Esophagus muscularis mucosa (tissue), 3 donors: Measurements from ENCODE around the gene ATOX1.

Experiments used
- CTCF ChIP-seq, 3 experiments: fragments of 200-600 bp in 2 of 3; fragments of 450-650 bp in 1 of 3; sonication (generic) in 2 of 3; IDR thresholded peaks; one replicate each; pipeline ENCODE4 v1.5.1; 2017 to 2019; ENCODE audit warnings: antibody characterized with exemption in 3 of 3, mild to moderate bottlenecking in 2 of 3, moderate library complexity in 1 of 3
- EP300 ChIP-seq: sonication (generic); formaldehyde crosslinking; IDR thresholded peaks from one replicate; pipeline ENCODE4 v1.6.1; 2017; ENCODE audit warnings: antibody characterized with exemption

- TF ChIP-seq CTCF (IDR thresholded peaks at IDR 0.05), result no peak
- TF ChIP-seq EP300, result no peak
Measured at GRCh38 chr5:151700296-151700695, 58.1 kb downstream of the ATOX1 start.
